ENCODE results near the gene VGF.

Gene VGF

DNA sequence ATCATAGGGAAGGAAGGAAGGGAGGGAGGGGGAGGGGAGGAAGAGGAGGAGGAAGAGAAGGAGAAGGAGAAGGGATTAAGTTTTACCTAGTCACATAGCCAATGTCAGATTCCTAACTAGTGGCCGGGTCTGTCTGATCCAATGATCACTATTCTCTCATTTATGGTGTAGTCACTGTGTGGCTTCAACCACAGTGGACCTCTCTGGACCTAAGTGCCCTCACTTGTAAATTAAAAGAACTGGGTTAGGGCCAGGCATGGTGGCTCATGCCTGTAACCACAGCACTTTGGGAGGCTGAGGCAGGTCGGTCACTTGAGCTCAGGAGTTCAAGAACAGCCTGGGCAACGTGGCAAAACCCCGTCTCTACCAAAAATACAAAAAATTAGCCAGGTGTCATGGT lies 45.1 kb downstream of the VGF start:
- Histone ChIP-seq H3K4me1 (peaks cover 0 to 84% (median 67%) of the 10 kb centered on the region in 4 donors), H3K4me3 (no peak overlapping the region), H3K9me3 (no peaks in the 10 kb centered on the region), H3K27me3 (no peaks in the 10 kb centered on the region), H3K27ac (peak overlapping the region; percentile 89 to 98), H3K36me3 (no peaks in the 10 kb centered on the region)
- DNase-seq: no peak
- intact Hi-C loops (cut with DNase I; ENCODE audit: low total_unique reads): no loop called here
- TF ChIP-seq CTCF (IDR thresholded peaks at IDR 0.05): no peak

GRCh38 chr7:101119876-101120275 lies 45.5 kb downstream of the VGF start:
- intact Hi-C loops (cut with DNase I; ENCODE audit: low total_unique reads): no loop called here
- no peak for DNase-seq
- no peak for TF ChIP-seq CTCF (IDR thresholded peaks at IDR 0.05)
- H3K27me3 ChIP-seq: no peaks in the 10 kb centered on the region
- peaks cover 0 to 80% (median 63%) of the 10 kb centered on the region in 4 donors for H3K4me1 ChIP-seq
- H3K27ac ChIP-seq: peak overlapping the region; percentile 89 to 98
- no peaks in the 10 kb centered on the region for H3K36me3 ChIP-seq
- no peak overlapping the region for H3K4me3 ChIP-seq
- no peaks in the 10 kb centered on the region for H3K9me3 ChIP-seq

GRCh38 chr7:101118856-101119255 lies 46.5 kb downstream of the VGF start:
- Histone ChIP-seq H3K27me3 (no peaks in the 10 kb centered on the region), H3K36me3 (no peaks in the 10 kb centered on the region), H3K4me3 (no peak overlapping the region), H3K4me1 (peaks cover 0 to 69% (median 53%) of the 10 kb centered on the region in 4 donors), H3K9me3 (no peaks in the 10 kb centered on the region), H3K27ac (peak overlapping the region; percentile 68 to 98)
- intact Hi-C loops (cut with DNase I; ENCODE audit: low total_unique reads): no loop called here
- no peak for TF ChIP-seq CTCF (IDR thresholded peaks at IDR 0.05)
- no peak for DNase-seq

GRCh38 chr7:101116898-101117297 lies 48.5 kb downstream of the VGF start:
- Histone ChIP-seq H3K4me1 (peaks cover 0 to 62% (median 43%) of the 10 kb centered on the region in 4 donors), H3K27ac (peak overlapping the region; percentile 68 to 98), H3K9me3 (no peaks in the 10 kb centered on the region), H3K36me3 (no peaks in the 10 kb centered on the region), H3K27me3 (no peaks in the 10 kb centered on the region), H3K4me3 (no peak overlapping the region)
- no peak for DNase-seq
- no peak for TF ChIP-seq CTCF (IDR thresholded peaks at IDR 0.05)
- intact Hi-C loops (cut with DNase I; ENCODE audit: low total_unique reads): no loop called here

- H3K27me3 ChIP-seq: no peaks in the 10 kb centered on the region
- no peak for TF ChIP-seq CTCF (IDR thresholded peaks at IDR 0.05)
- no peak overlapping the region for H3K4me3 ChIP-seq
- DNase-seq: no peak
- H3K4me1 ChIP-seq: peaks cover 0 to 57% (median 36%) of the 10 kb centered on the region in 4 donors
- peak overlapping the region; percentile 26 to 68 for H3K27ac ChIP-seq
- intact Hi-C loops (cut with DNase I; ENCODE audit: low total_unique reads): no loop called here
- no peaks in the 10 kb centered on the region for H3K36me3 ChIP-seq
- no peaks in the 10 kb centered on the region for H3K9me3 ChIP-seq
Measured at GRCh38 chr7:101115215-101115614, 50.2 kb downstream of the VGF start.

DNA sequence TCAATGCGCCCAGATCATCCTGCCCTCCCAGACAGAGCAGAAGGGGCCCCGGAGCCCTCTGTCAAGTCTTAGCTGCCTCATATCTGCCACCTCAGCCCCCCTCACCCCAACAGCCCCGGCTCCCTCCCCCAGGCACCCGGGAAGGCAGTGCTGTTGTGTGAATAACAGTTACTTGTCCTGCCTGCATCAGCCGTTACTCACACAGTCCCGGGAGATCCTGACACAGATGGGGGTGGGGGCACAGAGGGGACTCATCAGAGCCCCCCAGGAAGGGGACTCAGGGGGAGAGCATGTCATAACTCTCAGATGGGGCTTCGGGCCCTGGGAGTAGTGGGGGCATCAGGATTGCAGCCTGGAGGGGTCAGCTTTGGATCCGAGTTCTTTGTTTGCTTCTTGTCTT lies 50.9 kb downstream of the VGF start:
- H3K27me3 ChIP-seq: no peaks in the 10 kb centered on the region
- H3K4me3 ChIP-seq: no peak overlapping the region
- H3K36me3 ChIP-seq: no peaks in the 10 kb centered on the region
- H3K9me3 ChIP-seq: no peaks in the 10 kb centered on the region
- peak overlapping the region; percentile 26 to 68 for H3K27ac ChIP-seq
- peaks cover 0 to 53% (median 29%) of the 10 kb centered on the region in 4 donors for H3K4me1 ChIP-seq
- no peak for DNase-seq
- intact Hi-C loops (cut with DNase I; ENCODE audit: low total_unique reads): no loop called here
- no peak for TF ChIP-seq CTCF (IDR thresholded peaks at IDR 0.05)
